ENCODE data around the gene CFAP92. TPM values are rescaled to one million over a fixed set of nuclear protein-coding genes. Genes with fewer than 3 reads are reported as not detected.
"Not testable (repeated sequence)": the region's sequence is repeated elsewhere in the genome, so short reads cannot be mapped to it uniquely, and the experiment has no call there.

Gene CFAP92
- total RNA-seq, 3 donors from 2014 or later, result 1.1 to 1.5 (median 1.3) TPM

- intact Hi-C loops (cut with DNase I, micrococcal nuclease), result no loop called here
- Histone ChIP-seq H3K36me3 (ENCODE audit: low read depth) (no peaks in the 10 kb centered on the region), H3K4me1 (ENCODE audit: low read depth) (no peaks in the 10 kb centered on the region), H3K9me3 (no peaks in the 10 kb centered on the region), H3K4me3 (no peak overlapping the region)
- TF ChIP-seq, protein P1, sequence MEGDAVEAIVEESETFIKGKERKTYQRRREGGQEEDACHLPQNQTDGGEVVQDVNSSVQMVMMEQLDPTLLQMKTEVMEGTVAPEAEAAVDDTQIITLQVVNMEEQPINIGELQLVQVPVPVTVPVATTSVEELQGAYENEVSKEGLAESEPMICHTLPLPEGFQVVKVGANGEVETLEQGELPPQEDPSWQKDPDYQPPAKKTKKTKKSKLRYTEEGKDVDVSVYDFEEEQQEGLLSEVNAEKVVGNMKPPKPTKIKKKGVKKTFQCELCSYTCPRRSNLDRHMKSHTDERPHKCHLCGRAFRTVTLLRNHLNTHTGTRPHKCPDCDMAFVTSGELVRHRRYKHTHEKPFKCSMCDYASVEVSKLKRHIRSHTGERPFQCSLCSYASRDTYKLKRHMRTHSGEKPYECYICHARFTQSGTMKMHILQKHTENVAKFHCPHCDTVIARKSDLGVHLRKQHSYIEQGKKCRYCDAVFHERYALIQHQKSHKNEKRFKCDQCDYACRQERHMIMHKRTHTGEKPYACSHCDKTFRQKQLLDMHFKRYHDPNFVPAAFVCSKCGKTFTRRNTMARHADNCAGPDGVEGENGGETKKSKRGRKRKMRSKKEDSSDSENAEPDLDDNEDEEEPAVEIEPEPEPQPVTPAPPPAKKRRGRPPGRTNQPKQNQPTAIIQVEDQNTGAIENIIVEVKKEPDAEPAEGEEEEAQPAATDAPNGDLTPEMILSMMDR (IDR thresholded peaks at IDR 0.05), result no peak
- no peak for ATAC-seq
- no peak for DNase-seq
Measured at GRCh38 chr3:128872282-128872681, 121.6 kb downstream of the CFAP92 start.

DNA sequence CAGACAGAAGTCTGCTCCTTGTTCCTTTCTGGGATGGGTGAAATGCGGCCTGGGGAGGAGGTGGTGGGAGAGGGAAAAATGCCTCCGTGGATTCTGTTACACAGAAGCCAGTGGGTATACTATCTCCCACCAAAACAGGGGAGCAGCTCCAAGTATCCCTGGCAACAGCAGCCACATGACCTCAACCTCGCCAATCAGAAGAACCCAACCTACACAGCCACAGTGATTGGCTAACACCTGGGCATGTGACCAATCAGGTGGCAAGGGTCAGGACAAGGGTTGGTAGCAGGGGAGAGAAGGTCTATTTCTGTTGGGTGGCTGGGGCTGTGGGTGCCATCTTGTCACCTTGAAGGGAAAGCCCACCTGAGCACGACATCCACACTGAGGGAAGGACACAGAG lies 123.5 kb downstream of the CFAP92 start:
- H3K9me3 ChIP-seq, result no peaks in the 10 kb centered on the region
- H3K36me3 ChIP-seq (ENCODE audit: low read depth), result no peaks in the 10 kb centered on the region
- intact Hi-C loops (cut with DNase I, micrococcal nuclease), result no loop called here
- ATAC-seq (no peak), DNase-seq (no peak)
- H3K4me3 ChIP-seq, result no peak overlapping the region
- H3K4me1 ChIP-seq (ENCODE audit: low read depth), result no peaks in the 10 kb centered on the region
- TF ChIP-seq, protein P1 (IDR thresholded peaks at IDR 0.05), result no peak

GRCh38 chr3:128867200-128868125 lies 126.4 kb downstream of the CFAP92 start:
- Histone ChIP-seq H3K9me3 (no peaks in the 10 kb centered on the region), H3K4me1 (ENCODE audit: low read depth) (no peaks in the 10 kb centered on the region), H3K4me3 (no peak overlapping the region), H3K36me3 (ENCODE audit: low read depth) (no peaks in the 10 kb centered on the region)
- DNase-seq, result no peak
- ATAC-seq, result no peak
- TF ChIP-seq, protein P1 (IDR thresholded peaks at IDR 0.05), result no peak
- intact Hi-C loops (cut with DNase I, micrococcal nuclease), result no loop called here

DNA sequence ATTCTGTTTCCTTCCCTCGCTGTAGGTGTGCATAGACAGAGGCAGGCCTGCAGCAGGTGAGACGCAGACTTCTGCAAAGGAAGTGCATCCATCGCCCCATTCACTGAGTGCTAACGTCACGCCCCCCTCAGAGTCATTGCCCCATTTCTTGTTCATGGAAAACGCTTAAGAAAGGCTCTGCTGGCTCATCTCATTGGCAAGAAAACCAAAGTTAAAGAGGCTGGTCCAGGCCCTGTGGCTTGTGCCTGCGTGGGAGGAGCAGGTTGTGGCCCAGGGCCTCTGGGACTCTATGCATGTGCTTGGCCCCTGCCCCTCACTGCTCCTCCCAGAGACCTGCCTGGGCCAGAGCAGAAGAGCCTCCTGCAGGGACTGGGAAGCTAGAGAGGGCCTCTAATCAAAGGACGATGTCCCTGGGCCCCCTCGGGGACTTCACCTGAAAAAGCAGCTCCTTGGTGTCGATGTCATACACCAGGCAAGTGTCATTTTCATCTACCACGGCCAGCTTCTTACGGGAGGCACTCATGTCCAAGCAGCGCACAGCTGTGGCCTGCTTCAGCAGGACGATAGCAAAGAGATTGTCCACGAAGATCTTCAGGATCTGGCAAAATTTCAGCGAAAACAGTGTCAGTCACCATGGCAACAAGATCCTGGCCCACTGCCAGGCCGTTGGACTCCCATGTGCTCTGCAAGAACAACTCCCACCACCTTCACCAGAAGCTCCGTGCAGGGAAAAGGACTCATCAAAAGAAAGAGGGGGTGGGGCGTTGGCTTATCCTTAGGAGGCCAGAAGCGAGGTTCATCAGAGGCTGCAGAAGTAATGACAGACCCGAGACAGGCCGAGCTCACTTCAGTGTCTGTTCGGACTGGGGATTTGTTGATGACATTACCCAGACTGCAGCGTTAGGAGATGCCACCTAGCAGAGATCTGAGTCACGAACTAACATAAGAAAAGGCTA lies 128.7 kb downstream of the CFAP92 start:
- H3K36me3 ChIP-seq (ENCODE audit: low read depth); H3K4me1 ChIP-seq (ENCODE audit: low read depth); H3K4me3 ChIP-seq; ATAC-seq; DNase-seq; H3K9me3 ChIP-seq; intact Hi-C loops (cut with DNase I, micrococcal nuclease): not testable (repeated sequence)

GRCh38 chr3:128864351-128864811 lies 129.5 kb downstream of the CFAP92 start:
- TF ChIP-seq, protein P1 (IDR thresholded peaks at IDR 0.05), result no peak
- intact Hi-C loops (cut with DNase I, micrococcal nuclease), result no loop called here
- no peak for ATAC-seq

More at GRCh38 chr3:128864351-128864811, 129.5 kb downstream of the CFAP92 start:
- DNase-seq, result no peak
- H3K9me3 ChIP-seq, result peaks cover 17% of the 10 kb centered on the region
- no peaks in the 10 kb centered on the region for H3K4me1 ChIP-seq (ENCODE audit: low read depth)
- H3K4me3 ChIP-seq, result no peak overlapping the region
- no peaks in the 10 kb centered on the region for H3K36me3 ChIP-seq (ENCODE audit: low read depth)

All from mucosa of descending colon (tissue), 3 donors.